Gastrocnemius medialis (tissue), 4 donors: Measurements from ENCODE around the gene ESF1. TPM values are rescaled to one million over a fixed set of nuclear protein-coding genes. Genes with fewer than 3 reads are reported as not detected.

Experiments
- ATAC-seq, 2 donors: fragments of 150-250 bp; one replicate each; pipeline ENCODE4 v1.9.1; 2016
- DNase-seq, 2 donors: peaks; one replicate each; pipeline ENCODE4 v3.0.0-alpha.2; 2019
- H3K27ac ChIP-seq, 4 donors: fragments of 200-600 bp; sonication (generic); 1 replicate in 1 of 4; 2 replicates in 3 of 4; pipeline ENCODE4 v1.5.1; 2016 to 2018; ENCODE audit warnings: mild to moderate bottlenecking in 2 of 4, moderate library complexity in 1 of 4
- H3K27me3 ChIP-seq, 3 donors: fragments of 200-600 bp; sonication (generic) in 2 of 3; 1 replicate in 1 of 3; 2 replicates in 2 of 3; pipeline versions ENCODE4 v1.5.1 to v1.6.0; 2016 to 2019; ENCODE audit warnings: mild to moderate bottlenecking in 1 of 3, moderate library complexity in 1 of 3
- H3K36me3 ChIP-seq, 2 donors: fragments of 200-600 bp; sonication (generic) in 1 of 2; one replicate each; pipeline ENCODE4 v1.5.1; 2017 to 2018
- H3K4me1 ChIP-seq, 2 donors: fragments of 200-600 bp; sonication (generic) in 1 of 2; one replicate each; pipeline ENCODE4 v1.5.1; 2016 to 2017; ENCODE audit warnings: mild to moderate bottlenecking in 2 of 2
- H3K4me3 ChIP-seq, 4 donors: fragments of 200-600 bp; sonication (generic) in 3 of 4; 1 replicate in 1 of 4; 2 replicates in 3 of 4; pipeline ENCODE4 v1.5.1; 2016 to 2019; ENCODE audit warnings: mild to moderate bottlenecking in 2 of 4
- H3K9me3 ChIP-seq, 3 donors: fragments of 200-600 bp; sonication (generic) in 2 of 3; 1 replicate in 1 of 3; 2 replicates in 2 of 3; pipeline ENCODE4 v1.5.1; 2016 to 2019
- CTCF ChIP-seq, 5 experiments: fragments of 450-650 bp in 3 of 5; fragments of 200-600 bp in 2 of 5; sonication (generic) in 2 of 5; IDR thresholded peaks in 4 of 5; conservative IDR thresholded peaks in 1 of 5; 1 replicate in 4 of 5; 2 replicates in 1 of 5; pipeline ENCODE4 v1.5.1; 2016 to 2019; ENCODE audit warnings: antibody characterized with exemption in 5 of 5, mild to moderate bottlenecking in 3 of 5, moderate library complexity in 3 of 5
- POLR2A ChIP-seq, 2 donors: fragments of 450-650 bp; IDR thresholded peaks; one replicate each; pipeline ENCODE4 v1.6.1; 2017; ENCODE audit warnings: antibody characterized with exemption in 2 of 2, mild to moderate bottlenecking in 2 of 2, moderate library complexity in 2 of 2
- in situ Hi-C, 4 donors: fragments of 200-750 bp; cut with MboI; loops; one replicate each; pipeline versions ENCODE4 v1.15.0 to v1.8.0; 2017; ENCODE audit warnings: low sequenced_read_pairs in 4 of 4
- intact Hi-C: fragments of 100-400 bp; cut with DNase I; formaldehyde crosslinking; loops from one replicate; pipeline ENCODE4 v1.15.1; 2023; ENCODE audit warnings: low total_unique reads
- total RNA-seq, 4 donors: library from RNA; depleted of rRNA; stranded (reverse); fragments of >200 nt; gene quantifications; one replicate each; pipeline versions ENCODE4 v1.1.0 to v1.2.3, GENCODE V29; 2016

The ESF1 gene
- total RNA-seq, 4 donors from 2014 or later: 8.6 to 12.2 (median 10.8) TPM

- in situ Hi-C loops (loop anchor here in 2 of 4 donors (10.0 kb wide), 1 partner anchor 662 kb away; no protein-coding TSS in a partner anchor), intact Hi-C loops (no loop called here)
- no peak for TF ChIP-seq POLR2A (IDR thresholded peaks at IDR 0.05)
- TF ChIP-seq CTCF (IDR thresholded peaks at IDR 0.05 in 4 of 5, conservative IDR thresholded peaks at IDR 0.05 in 1 of 5): no peak
- ATAC-seq (no peak), DNase-seq (no peak)
- Histone ChIP-seq H3K4me1 (peaks cover 0 to 5% of the 10 kb centered on the region in 2 donors), H3K36me3 (peaks cover 0 to 58% of the 10 kb centered on the region in 2 donors), H3K27me3 (no peaks in the 10 kb centered on the region), H3K4me3 (no peak overlapping the region), H3K27ac (peak overlapping the region in 3 of 4 donors; percentile 10 to 23 (median 12)), H3K9me3 (no peaks in the 10 kb centered on the region)
Observed at GRCh38 chr20:13777171-13777601, 7.5 kb downstream of the ESF1 start.

GRCh38 chr20:13775867-13776266, 8.9 kb downstream of the ESF1 start:
- Histone ChIP-seq H3K4me1 (peaks cover 0 to 5% of the 10 kb centered on the region in 2 donors), H3K4me3 (no peak overlapping the region), H3K9me3 (no peaks in the 10 kb centered on the region), H3K27ac (no peak overlapping the region), H3K27me3 (no peaks in the 10 kb centered on the region), H3K36me3 (peaks cover 0 to 55% of the 10 kb centered on the region in 2 donors)
- in situ Hi-C loops (loop anchor here in 2 of 4 donors (10.0 kb wide), 1 partner anchor 661 kb away; no protein-coding TSS in a partner anchor), intact Hi-C loops (no loop called here)
- ATAC-seq: no peak
- no peak for DNase-seq
- no peak for TF ChIP-seq CTCF (IDR thresholded peaks at IDR 0.05 in 4 of 5, conservative IDR thresholded peaks at IDR 0.05 in 1 of 5)
- no peak for TF ChIP-seq POLR2A (IDR thresholded peaks at IDR 0.05)

GRCh38 chr20:13772529-13772928, 12.2 kb downstream of the ESF1 start:
- no peak for TF ChIP-seq POLR2A (IDR thresholded peaks at IDR 0.05)
- no peak for TF ChIP-seq CTCF (IDR thresholded peaks at IDR 0.05 in 4 of 5, conservative IDR thresholded peaks at IDR 0.05 in 1 of 5)
- DNase-seq: no peak
- ATAC-seq: no peak
- Histone ChIP-seq H3K4me3 (no peak overlapping the region), H3K9me3 (no peaks in the 10 kb centered on the region), H3K27me3 (no peaks in the 10 kb centered on the region), H3K4me1 (peaks cover 0 to 5% of the 10 kb centered on the region in 2 donors), H3K36me3 (peaks cover 0 to 77% of the 10 kb centered on the region in 2 donors), H3K27ac (no peak overlapping the region)
- intact Hi-C loops: loop anchor here (5.0 kb wide), 1 partner anchor 655 kb away; no protein-coding TSS in a partner anchor
- in situ Hi-C loops: loop anchor here (5.0 to 25.0 kb wide), 5 partner anchors 285 to 660 kb away; no protein-coding TSS in a partner anchor

GRCh38 chr20:13771853-13772453, 12.8 kb downstream of the ESF1 start:
- no peak for ATAC-seq
- intact Hi-C loops: loop anchor here (5.0 kb wide), 1 partner anchor 655 kb away; no protein-coding TSS in a partner anchor
- TF ChIP-seq CTCF (IDR thresholded peaks at IDR 0.05 in 4 of 5, conservative IDR thresholded peaks at IDR 0.05 in 1 of 5): peak in 4 of 5 experiments; percentile 13 to 56 (median 31)
- TF ChIP-seq POLR2A (IDR thresholded peaks at IDR 0.05): no peak
- Histone ChIP-seq H3K27ac (no peak overlapping the region), H3K9me3 (no peaks in the 10 kb centered on the region), H3K27me3 (no peaks in the 10 kb centered on the region), H3K4me3 (no peak overlapping the region), H3K36me3 (peaks cover 0 to 83% of the 10 kb centered on the region in 2 donors), H3K4me1 (peaks cover 0 to 1% of the 10 kb centered on the region in 2 donors)
- in situ Hi-C loops: loop anchor here (5.0 to 25.0 kb wide), 5 partner anchors 285 to 660 kb away; no protein-coding TSS in a partner anchor
- DNase-seq: no peak
